Stimulated activated CD4-positive, alpha-beta T cell treated with anti-CD3 and anti-CD28 coated beads, Interleukin-4, amount 100 ng/mL, for 1 hour (primary cell): ENCODE measurements around the gene TTC34.
A peak's percentile ranks its signal among the peaks of the same experiment; 100 is the strongest.
"Not testable (repeated sequence)": the region's sequence is repeated elsewhere in the genome, so short reads cannot be mapped to it uniquely, and the experiment has no call there.

Source experiments
- DNase-seq: peaks from one replicate; pipeline ENCODE4 v3.0.0-alpha.2; 2020

TTC34 gene

DNA sequence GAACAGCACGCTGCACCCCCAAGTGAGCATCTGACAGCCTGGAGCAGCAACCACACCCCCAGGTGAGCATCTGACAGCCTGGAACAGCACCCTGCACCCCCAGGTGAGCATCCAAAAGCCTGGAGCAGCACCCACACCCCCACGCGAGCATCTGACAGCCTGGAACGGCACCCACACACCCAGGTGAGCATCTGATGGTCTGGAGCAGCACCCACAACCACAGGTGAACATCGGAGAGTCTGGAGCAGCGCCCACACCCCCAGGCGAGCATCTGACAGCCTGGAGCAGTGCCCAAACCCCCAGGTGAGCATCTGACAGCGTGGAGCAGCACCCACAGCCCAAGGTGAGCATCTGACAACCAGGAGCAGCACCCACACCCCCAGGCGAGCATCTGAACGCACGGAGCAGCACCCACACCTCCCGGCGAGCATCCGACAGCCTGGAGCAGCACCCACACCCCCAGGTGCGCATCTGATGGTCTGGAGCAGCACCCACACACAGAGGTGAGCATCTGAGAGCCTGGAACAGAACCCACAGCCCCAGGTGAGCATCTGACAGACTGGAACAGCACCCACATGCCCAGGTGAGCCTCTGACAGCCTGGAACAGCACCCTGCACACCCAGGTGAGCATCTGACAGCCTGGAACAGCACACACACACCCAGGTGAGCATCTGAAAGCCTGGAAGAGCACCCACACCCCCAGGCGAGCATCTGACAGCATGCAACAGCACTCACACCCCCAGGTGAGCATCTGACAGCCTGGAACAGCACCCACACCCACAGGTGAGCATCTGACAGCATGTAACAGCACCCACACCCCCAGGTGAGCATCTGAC, 145.7 kb downstream of the TTC34 start:
- DNase-seq, result not testable (repeated sequence)

DNA sequence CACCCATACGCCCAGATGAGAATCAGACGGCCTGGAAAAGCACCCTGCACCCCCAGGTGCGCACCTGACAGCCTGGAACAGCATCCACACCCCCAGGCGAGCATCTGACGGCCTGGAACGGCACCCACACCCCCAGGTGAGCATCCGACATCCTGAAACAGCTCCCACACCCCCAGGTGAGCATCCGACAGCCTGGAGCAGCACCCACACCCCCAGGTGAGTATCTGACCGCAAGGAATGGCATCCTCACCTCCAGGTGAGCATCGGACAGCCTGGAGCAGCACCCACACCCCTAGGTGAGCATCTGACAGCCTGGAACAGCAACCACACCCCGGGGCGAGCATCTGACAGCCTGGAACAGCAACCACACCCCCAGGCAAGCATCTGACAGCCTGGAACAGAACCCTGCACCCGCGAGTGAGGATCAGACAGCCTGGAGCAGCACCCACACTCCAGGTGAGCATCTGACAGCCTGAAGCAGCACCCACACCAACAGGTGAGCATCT, 147.0 kb downstream of the TTC34 start:
- DNase-seq, result not testable (repeated sequence)

- peak; percentile 26 for DNase-seq
Observed at GRCh38 chr1:2653741-2654442, 147.6 kb downstream of the TTC34 start.

DNA sequence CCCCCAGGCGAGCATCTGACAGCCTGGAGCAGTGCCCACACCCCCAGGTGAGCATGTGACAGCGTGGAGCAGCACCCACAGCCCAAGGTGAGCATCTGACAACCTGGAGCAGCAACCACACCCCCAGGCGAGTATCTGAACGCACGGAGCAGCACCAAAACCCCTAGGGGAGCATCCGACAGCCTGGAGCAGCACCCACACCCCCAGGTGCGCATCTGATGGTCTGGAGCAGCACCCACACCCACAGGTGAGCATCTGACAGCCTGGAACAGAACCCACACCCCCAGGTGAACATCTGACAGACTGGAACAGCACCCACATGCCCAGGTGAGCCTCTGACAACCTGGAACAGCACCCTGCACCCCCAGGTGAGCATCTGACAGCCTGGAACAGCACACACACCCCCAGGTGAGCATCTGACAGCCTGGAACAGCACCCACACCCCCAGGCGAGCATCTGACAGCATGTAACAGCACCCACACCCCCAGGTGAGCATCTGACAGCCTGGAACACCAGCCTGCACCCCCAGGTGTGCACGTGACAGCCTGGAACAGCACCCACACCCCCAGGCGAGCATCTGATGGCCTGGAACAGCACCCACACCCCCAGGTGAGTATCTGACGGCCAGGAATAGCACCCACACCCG, 148.4 kb downstream of the TTC34 start:
- not testable (repeated sequence) for DNase-seq

DNA sequence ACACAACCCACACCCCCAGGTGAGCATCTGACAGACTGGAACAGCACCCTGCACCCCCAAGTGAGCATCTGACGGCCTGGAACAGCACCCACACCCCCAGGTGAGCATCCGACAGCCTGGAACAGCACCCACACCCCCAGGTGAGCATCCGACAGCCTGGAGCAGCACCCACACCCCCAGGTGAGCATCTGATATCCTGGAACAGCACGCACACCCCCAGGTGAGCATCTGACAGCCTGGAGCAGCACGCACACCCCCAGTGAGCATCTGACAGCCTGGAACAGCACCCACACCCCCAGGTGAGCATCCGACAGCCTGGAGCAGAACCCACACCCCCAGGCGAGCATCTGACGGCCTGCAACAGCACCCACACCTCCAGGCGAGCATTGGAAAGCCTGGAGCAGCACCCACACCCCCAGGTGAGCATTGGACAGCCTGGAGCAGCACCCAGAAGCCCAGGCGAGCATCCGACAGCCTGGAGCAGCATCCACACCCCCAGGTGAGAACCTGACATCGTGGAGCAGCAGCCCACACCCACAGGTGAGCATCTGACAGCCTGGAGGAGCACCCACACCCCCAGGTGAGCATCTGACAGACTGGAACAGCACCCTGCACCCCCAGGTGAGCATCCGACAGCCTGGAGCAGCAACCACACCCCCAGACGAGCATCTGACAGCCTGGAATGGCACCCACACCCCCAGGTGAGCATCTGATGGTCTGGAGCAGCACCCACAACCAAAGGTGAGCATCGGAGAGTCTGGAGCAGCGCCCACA, 149.2 kb downstream of the TTC34 start:
- DNase-seq, result not testable (repeated sequence)

DNA sequence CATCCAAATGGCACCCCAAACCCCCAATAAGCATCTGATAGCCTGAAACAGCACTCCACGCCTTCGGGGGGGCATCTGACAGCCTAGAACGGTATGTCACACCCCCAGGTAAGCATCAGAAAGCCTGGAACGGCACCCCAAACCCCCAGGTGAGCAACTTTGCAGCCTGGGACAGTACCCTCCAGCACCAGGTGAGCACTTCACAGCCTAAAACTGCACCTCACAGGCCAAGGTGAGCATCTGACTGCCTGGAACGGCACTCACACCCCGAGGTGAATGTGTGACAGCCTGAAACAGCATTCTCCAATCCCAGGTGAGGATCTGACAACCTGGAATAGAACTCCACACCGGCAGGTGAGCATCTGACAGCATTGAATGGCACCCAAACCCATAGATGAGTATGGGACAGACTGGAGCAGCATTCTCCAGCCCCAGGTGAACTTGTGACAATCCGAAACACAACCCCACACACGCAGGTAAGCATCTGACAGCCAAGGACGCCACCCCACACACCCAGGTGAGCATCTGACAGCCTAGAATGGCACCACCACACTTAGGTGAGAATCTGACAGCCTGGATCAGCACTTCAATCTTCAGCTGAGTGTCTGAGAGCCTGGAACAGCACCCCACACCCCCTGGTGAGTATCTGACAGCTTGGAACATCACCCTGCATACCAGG, 150.4 kb downstream of the TTC34 start:
- DNase-seq, result no peak

DNA sequence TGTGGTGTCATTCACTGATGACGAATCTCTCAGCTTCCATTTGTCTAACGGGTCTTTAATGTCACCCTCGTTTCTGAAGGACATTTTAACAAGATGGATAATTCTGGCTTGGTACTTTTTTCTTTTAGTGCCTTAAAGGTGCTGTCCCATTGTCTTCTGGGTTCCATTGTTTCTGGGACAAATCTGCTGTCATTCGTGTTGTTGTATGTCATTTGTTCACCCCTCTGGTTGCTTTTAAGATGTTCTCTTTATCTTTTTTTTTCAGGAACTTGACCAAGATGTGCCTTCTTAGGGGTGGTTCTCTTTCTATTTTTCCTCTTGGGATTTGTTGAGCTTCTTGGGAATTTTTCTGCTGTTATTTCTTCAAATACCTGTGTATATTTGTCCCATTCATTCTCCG, 154.7 kb downstream of the TTC34 start:
- no peak for DNase-seq

- DNase-seq, result no peak
Observed at GRCh38 chr1:2645776-2646175, 155.7 kb downstream of the TTC34 start.

DNA sequence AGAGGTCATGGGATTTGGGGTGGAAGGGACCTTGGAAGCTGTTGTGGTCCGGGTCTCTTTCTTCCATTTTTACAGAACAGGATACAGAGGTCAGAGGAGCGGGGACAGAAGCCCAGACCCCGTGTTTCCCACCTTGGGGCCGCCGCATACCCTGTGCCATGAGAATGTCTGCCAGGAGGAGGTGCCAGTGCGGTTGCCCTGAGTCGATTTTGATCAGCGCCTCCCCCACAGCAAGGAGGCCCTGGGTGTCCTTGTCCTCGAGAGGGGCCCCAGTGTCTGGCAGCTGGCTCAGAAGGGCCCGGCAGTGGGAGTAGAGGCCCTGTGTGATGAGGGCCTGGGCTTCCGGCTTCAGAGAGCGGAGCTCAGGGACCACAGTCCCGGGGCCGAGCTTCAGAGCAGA, 156.3 kb downstream of the TTC34 start:
- no peak for DNase-seq

DNA sequence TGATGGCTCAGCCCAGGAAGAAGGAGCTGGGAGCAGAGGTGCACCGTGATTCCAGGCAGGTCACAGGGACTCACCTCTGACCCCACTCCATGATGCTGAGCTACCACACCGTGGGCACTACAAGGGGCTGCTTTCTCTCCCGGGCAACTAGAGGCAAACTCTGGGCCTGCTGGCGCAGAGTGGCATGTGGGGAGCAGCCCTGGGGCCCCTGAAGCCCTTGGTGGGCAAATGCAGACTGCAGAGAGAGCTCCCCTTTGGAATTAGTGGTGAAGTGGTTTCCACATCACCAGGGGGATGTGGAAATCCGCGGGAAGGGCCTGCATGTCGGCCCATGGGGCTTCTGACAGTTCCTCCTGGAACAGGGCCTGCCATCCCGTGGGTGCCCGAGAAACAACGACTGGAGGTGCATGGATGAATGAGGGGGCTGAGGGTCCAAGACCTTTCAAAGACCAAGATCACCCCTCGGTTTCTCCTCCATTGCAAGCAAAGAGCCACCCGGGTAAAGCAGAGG, 156.8 kb downstream of the TTC34 start:
- DNase-seq, result no peak

DNA sequence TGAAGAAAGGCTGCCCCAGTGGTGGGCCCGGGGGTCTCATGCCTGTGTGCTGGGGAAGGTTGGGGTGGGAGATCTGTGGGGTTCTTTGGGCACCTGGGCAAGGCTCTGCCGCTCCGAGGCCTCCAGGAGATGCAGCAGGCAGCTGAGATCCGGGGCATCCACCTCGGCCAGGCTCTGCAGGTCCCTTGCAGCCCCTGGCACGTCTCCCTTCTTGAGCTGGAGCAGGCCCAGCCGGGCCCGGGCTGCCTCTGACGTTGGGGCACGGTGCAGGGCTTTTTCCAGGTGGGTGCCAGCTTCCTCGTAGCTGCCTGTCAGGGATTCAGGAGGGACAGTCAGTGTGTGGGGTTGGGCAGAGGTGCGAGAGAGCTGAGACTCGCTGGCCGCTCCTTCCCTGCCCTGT, 157.3 kb downstream of the TTC34 start:
- no peak for DNase-seq

GRCh38 chr1:2643414-2644077, 157.9 kb downstream of the TTC34 start:
- DNase-seq, result no peak

DNA sequence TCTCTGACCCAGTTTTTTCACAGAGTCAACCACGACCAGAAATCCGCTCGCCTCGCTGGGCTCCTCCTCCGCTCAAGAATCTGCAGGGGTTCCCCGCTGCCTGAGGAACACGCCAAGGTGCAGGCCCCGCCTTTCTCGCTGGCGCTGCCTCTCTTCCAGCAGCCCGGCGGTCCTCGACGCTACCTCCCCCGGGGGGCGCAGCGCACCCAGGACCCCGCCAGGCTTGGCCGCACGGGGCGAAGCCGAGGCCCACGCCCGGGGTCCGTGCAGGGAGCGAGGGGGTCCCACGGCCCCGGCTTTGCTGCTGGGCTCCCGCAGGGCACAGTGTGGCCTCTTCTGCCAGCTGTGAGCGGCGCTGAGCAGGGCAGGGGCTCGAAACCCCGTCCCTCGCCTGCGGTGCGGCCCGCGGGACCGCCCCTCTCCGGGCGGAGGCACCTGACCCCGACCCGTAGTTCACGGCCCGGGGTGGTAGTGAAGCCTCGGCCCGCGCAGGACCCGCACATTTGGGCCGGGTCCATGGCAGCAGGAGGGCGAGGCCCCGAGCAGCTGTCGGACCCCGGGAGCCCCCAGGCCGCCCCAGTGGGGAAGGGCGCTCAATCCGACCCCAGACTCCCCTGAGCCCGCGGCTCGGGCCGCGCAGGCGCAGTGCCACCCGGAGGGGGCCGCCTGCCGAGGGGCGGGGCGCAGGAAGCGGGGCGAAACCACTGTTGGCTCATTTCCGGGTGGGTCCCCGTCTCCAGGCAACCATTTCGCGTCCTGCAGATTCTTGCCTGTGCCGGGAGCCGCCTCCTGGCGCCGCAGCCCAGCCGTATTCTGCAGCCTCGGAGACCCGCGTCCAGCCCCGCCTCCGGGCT, 158.7 kb downstream of the TTC34 start:
- peak; percentile 94 for DNase-seq

GRCh38 chr1:2642131-2642559, 159.3 kb downstream of the TTC34 start:
- no peak for DNase-seq

GRCh38 chr1:2641381-2642130, 159.9 kb downstream of the TTC34 start:
- DNase-seq, result no peak

DNA sequence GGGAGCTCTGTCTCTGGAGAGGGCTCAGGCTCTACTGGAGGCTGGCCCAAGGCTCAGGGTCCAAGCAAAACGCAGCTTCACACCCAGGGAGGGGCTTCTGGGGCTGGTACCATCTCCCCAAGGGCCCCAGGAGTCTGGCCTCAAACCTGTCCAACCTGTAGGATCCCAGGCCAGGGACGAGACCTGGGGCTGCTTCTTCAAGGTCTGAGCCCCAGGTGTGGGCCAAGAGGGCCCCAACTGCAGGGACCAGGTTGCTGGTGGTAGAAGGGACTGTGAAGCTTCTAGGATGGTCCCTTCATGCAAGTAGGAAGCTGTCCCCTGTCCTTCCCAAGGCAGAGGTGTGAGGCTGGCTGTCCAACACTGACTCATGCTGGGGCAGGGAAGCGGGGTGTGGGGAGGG, 160.9 kb downstream of the TTC34 start:
- DNase-seq, result no peak

- no peak for DNase-seq
Observed at GRCh38 chr1:2639607-2640521, 161.6 kb downstream of the TTC34 start.

GRCh38 chr1:2639203-2639602, 162.3 kb downstream of the TTC34 start:
- no peak for DNase-seq
